Neural progenitor cell (in vitro differentiated cells): ENCODE results near the gene HUWE1. TPM values are rescaled to one million over a fixed set of nuclear protein-coding genes. Genes with fewer than 3 reads are reported as not detected.

Experiments used
- DNase-seq: peaks from one replicate; pipeline ENCODE4 v3.0.0-alpha.2; 2016; ENCODE audit warnings: low spot score
- H2AFZ ChIP-seq: fragments of 200-600 bp; sonication (generic); replicated peaks from 2 replicates; pipeline ENCODE4 v1.6.1; 2016; ENCODE audit warnings: antibody characterized with exemption
- H3F3A ChIP-seq: fragments of 200-600 bp; sonication (generic); 2 replicates; pipeline ENCODE4 v1.6.1; 2016; ENCODE audit warnings: antibody characterized with exemption, low read depth
- H3K27ac ChIP-seq: fragments of 200-600 bp; sonication (generic); 2 replicates; pipeline ENCODE4 v1.5.1; 2016; ENCODE audit warnings: mild to moderate bottlenecking
- H3K27me3 ChIP-seq: fragments of 200-600 bp; sonication (generic); 2 replicates; pipeline ENCODE4 v1.6.1; 2016; ENCODE audit warnings: mild to moderate bottlenecking, moderate library complexity
- H3K36me3 ChIP-seq: fragments of 200-600 bp; sonication (generic); 2 replicates; pipeline ENCODE4 v1.5.1; 2016
- H3K4me1 ChIP-seq: fragments of 200-600 bp; sonication (generic); 2 replicates; pipeline ENCODE4 v1.6.1; 2016; ENCODE audit warnings: mixed run types
- H3K4me2 ChIP-seq: fragments of 200-600 bp; sonication (generic); 2 replicates; pipeline ENCODE4 v1.6.1; 2016
- H3K4me3 ChIP-seq: fragments of 200-600 bp; sonication (generic); 2 replicates; pipeline ENCODE4 v1.5.1; 2016
- H3K79me2 ChIP-seq: fragments of 200-600 bp; sonication (generic); 2 replicates; pipeline ENCODE4 v1.6.1; 2016; ENCODE audit warnings: low read depth
- H3K9ac ChIP-seq: fragments of 200-600 bp; sonication (generic); 2 replicates; pipeline ENCODE4 v1.6.1; 2016
- H3K9me3 ChIP-seq: fragments of 200-600 bp; sonication (generic); 2 replicates; pipeline ENCODE4 v1.5.1; 2016; ENCODE audit warnings: low read depth
- H4K20me1 ChIP-seq: fragments of 200-600 bp; sonication (generic); 2 replicates; pipeline ENCODE4 v1.6.1; 2016; ENCODE audit warnings: low read depth
- H3K27ac Mint-ChIP-seq: 3 replicates; pipeline ENCODE4 v1.8.0; 2021; ENCODE audit warnings: mixed read lengths
- H3K27me3 Mint-ChIP-seq: 2 replicates; pipeline ENCODE4 v1.8.0; 2022; ENCODE audit warnings: low read depth, mild to moderate bottlenecking, inconsistent platforms, moderate library complexity, mixed read lengths; ENCODE audit not compliant: insufficient read depth
- H3K36me3 Mint-ChIP-seq: 3 replicates; pipeline ENCODE4 v1.8.0; 2021; ENCODE audit warnings: mixed read lengths
- H3K4me1 Mint-ChIP-seq: 3 replicates; pipeline ENCODE4 v1.8.0; 2021; ENCODE audit warnings: mixed read lengths
- H3K4me3 Mint-ChIP-seq: 3 replicates; pipeline ENCODE4 v1.8.0; 2021; ENCODE audit warnings: mild to moderate bottlenecking, moderate library complexity, mixed read lengths
- H3K9me3 Mint-ChIP-seq: 3 replicates; pipeline ENCODE4 v1.8.0; 2020; ENCODE audit warnings: mixed read lengths
- CTCF ChIP-seq: fragments of 200-600 bp; sonication (generic); IDR thresholded peaks from 2 replicates; pipeline ENCODE4 v1.5.1; 2017; ENCODE audit warnings: antibody characterized with exemption, mild to moderate bottlenecking
- EZH2 ChIP-seq: fragments of 200-600 bp; sonication (generic); IDR thresholded peaks from 2 replicates; pipeline ENCODE4 v1.6.1; 2017; ENCODE audit warnings: antibody characterized with exemption, mild to moderate bottlenecking, moderate library complexity
- EZH2phosphoT487 ChIP-seq: fragments of 200-600 bp; sonication (generic); IDR thresholded peaks from 2 replicates; pipeline ENCODE4 v1.6.1; 2017; ENCODE audit warnings: antibody characterized with exemption
- total RNA-seq: library from RNA; depleted of rRNA; stranded (reverse); fragments of >200 nt; gene quantifications from 2 replicates; pipeline ENCODE4 v1.2.3, GENCODE V29; 2015; ENCODE audit warnings: low replicate concordance

HUWE1 gene
- total RNA-seq, 1 donor from 2014 or later = 149 TPM

DNA sequence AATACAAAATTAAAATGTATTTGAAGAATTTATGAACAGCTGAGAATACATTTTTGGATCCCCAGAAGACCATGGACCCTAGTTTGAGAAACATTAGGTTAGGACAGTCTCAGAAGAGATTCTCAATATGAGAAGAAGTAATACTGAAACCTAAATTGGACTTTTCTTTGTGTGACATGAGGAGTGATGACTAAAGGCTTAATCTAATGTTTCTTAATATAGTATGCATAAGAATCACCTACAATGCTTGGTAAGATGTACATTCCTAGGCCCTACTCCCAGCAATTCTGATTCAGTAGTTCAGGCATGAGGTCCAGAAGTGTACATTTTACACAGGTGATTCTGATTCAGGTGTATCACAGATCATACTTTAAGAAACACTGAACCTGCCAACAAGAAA is 31.6 kb upstream of the HUWE1 start:
- H3K9ac ChIP-seq = no peak overlapping the region
- H3K27ac Mint-ChIP-seq = no peak overlapping the region
- no peak overlapping the region for H3K4me3 ChIP-seq
- no peaks in the 10 kb centered on the region for H3K36me3 Mint-ChIP-seq
- no peak overlapping the region for H2AFZ ChIP-seq
- TF ChIP-seq CTCF (no peak), EZH2phosphoT487 (no peak), EZH2 (no peak)
- no peaks in the 10 kb centered on the region for H3F3A ChIP-seq
- H3K4me1 Mint-ChIP-seq = peaks cover 4% of the 10 kb centered on the region
- no peaks in the 10 kb centered on the region for H3K27me3 Mint-ChIP-seq
- peaks cover 13% of the 10 kb centered on the region for H3K9me3 Mint-ChIP-seq
- no peak overlapping the region for H3K27ac ChIP-seq
- H4K20me1 ChIP-seq = no peaks in the 10 kb centered on the region
- no peaks in the 10 kb centered on the region for H3K27me3 ChIP-seq
- H3K9me3 ChIP-seq = no peaks in the 10 kb centered on the region
- H3K4me3 Mint-ChIP-seq = no peak overlapping the region
- no peak for DNase-seq
- no peaks in the 10 kb centered on the region for H3K4me1 ChIP-seq
- no peaks in the 10 kb centered on the region for H3K36me3 ChIP-seq
- H3K4me2 ChIP-seq = no peak overlapping the region
- H3K79me2 ChIP-seq = no peaks in the 10 kb centered on the region

GRCh38 chrX:53717205-53717604 is 30.7 kb upstream of the HUWE1 start:
- no peaks in the 10 kb centered on the region for H4K20me1 ChIP-seq
- no peaks in the 10 kb centered on the region for H3F3A ChIP-seq
- Mint-ChIP-seq H3K27me3 (no peaks in the 10 kb centered on the region), H3K36me3 (no peaks in the 10 kb centered on the region), H3K27ac (no peak overlapping the region), H3K4me1 (peaks cover 4% of the 10 kb centered on the region), H3K4me3 (no peak overlapping the region), H3K9me3 (peaks cover 9% of the 10 kb centered on the region)
- no peaks in the 10 kb centered on the region for H3K9me3 ChIP-seq
- no peaks in the 10 kb centered on the region for H3K36me3 ChIP-seq
- H3K9ac ChIP-seq = no peak overlapping the region
- no peaks in the 10 kb centered on the region for H3K27me3 ChIP-seq
- H2AFZ ChIP-seq = no peak overlapping the region
- no peak overlapping the region for H3K4me2 ChIP-seq
- H3K4me1 ChIP-seq = no peaks in the 10 kb centered on the region
- no peaks in the 10 kb centered on the region for H3K79me2 ChIP-seq
- DNase-seq = no peak
- H3K4me3 ChIP-seq = no peak overlapping the region
- TF ChIP-seq CTCF (no peak), EZH2 (no peak), EZH2phosphoT487 (no peak)
- H3K27ac ChIP-seq = no peak overlapping the region

DNA sequence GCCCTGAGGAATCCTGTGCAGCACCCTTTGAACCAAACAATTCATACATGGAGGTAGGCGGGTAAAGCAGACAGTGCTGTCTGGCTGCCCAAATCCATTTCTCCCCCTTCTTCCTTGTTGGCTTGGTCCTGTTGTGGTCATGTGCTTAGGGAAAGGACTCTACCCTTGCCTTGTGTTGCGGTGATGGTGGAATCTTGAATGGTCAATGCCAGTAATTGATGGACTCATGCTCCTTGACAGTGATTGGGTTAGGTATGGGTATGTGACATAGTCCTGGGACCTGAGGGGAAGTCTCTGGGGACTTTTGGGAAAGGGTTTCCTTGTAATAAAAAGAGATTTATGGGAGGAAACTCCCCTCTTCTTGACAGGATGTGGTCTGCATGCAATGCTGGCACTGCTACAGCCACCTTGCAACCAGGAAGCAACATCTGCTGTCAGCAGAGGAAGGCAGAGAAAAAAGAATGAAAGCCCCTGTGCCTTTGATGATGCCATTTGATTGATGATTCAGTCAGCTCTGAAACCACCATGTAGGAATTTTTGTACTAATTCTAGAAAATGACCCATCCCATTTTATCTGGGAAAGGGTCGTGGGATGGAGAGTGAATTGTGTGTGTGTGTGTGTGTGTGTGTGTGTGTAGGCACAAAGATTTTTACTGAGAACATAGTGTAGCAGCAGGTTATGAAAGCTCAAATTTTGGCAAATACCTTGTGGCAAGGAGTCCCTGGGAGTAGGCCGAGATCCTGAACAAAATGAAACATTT is 30.0 kb upstream of the HUWE1 start:
- Histone ChIP-seq H3K27me3 (no peaks in the 10 kb centered on the region), H2AFZ (no peak overlapping the region), H3K27ac (no peak overlapping the region), H3K79me2 (no peaks in the 10 kb centered on the region), H3K4me3 (no peak overlapping the region), H3K9me3 (no peaks in the 10 kb centered on the region), H3K4me1 (no peaks in the 10 kb centered on the region), H3K9ac (no peak overlapping the region), H4K20me1 (no peaks in the 10 kb centered on the region), H3F3A (no peaks in the 10 kb centered on the region), H3K4me2 (no peak overlapping the region), H3K36me3 (no peaks in the 10 kb centered on the region)
- no peak for DNase-seq
- Mint-ChIP-seq H3K4me3 (no peak overlapping the region), H3K4me1 (peaks cover 4% of the 10 kb centered on the region), H3K36me3 (no peaks in the 10 kb centered on the region), H3K27ac (no peak overlapping the region), H3K9me3 (peaks cover 11% of the 10 kb centered on the region), H3K27me3 (no peaks in the 10 kb centered on the region)
- no peak for TF ChIP-seq EZH2phosphoT487
- TF ChIP-seq CTCF = no peak
- TF ChIP-seq EZH2 = no peak
